G401 (cell line): ENCODE data around the gene ALPL. TPM values are rescaled to one million over a fixed set of nuclear protein-coding genes. Genes with fewer than 3 reads are reported as not detected.

ENCODE experiments used
- DNase-seq: peaks from one replicate; pipeline ENCODE4 v3.0.0-alpha.2; 2015; ENCODE audit warnings: low spot score
- in situ Hi-C: cut with HindIII; loops from 2 replicates; pipeline ENCODE4 v1.10.0; 2016; ENCODE audit warnings: low sequenced_read_pairs, mixed read lengths
- total RNA-seq: library from RNA; depleted of rRNA; stranded (reverse); fragments of >200 nt; shearing (Covaris generic); gene quantifications from 2 replicates; pipeline ENCODE4 v1.2.3, GENCODE V29; 2014

The ALPL gene
- total RNA-seq, 1 experiment from 2014 or later = 0.58 TPM

DNA sequence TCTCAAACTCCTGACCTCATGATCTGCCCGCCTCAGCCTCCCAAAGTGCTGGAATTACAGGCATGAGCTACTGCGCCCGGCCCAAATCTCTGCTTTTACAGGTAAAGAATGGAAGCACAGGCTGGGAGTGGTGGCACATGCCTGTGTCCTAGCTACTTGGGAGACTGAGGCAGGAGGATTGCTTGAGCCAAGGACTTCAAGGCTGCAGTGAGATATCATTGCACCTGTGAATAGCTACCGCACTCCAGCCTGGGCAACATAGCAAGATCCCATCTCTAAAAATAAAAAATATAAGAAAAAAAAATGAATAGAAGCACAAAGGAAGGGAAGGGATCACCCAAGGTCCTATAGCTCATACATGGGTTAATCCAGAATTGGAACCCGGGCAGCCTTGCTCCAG, 15.0 kb downstream of the ALPL start:
- DNase-seq = no peak
- in situ Hi-C loops = no loop called here

DNA sequence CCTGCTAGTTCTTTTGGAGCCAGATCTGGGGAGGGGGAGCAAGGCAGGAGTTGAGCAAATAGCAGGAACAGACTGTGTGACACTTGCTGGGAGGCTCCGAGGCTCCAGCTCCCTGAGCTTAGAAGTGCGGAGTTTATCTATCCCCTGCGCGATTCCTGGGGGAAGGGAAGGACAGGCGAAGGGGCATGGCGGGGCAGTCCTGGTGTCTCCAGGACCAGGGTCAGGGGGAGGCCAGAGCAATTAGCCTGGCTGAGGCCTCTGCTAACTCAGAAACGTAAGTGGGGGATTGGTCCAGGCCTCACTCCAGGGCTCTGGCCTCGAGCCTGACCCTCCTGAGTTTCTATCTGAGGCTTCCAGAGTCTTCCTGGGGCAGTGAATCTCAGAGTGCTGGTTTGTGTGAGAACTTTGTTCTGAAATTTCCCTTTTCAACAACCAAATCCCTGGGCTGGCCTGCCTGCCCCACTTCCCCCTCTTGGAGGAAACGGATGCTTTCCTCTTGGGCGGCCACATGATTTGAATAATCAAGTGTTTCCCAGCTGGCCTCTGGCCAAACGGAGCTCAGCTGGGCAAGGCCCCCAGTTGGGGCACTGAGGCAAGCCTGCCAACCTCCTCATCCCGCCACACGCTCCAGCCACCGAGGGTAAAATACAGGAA, 15.6 kb downstream of the ALPL start:
- in situ Hi-C loops = no loop called here
- DNase-seq = peak; percentile 49

DNA sequence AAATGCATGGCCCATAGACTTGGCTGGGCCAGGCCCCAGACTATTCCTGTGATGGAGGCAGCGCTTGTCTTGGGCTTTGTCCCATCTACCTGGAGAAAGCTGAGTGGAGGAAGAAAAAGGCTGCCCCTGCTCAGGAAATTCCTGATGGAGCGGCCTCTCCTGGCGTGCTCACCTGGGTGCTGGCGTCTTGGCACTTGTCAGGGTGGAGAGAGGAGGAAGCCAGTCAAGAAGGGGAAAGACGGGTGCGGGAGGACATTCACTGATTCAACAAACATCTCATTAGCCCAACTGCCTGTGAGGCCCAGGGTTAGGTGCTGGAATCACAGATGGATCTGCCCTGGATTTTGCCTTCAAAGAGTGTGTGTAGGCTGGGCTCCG, 16.1 kb downstream of the ALPL start:
- in situ Hi-C loops = no loop called here
- DNase-seq = no peak

DNA sequence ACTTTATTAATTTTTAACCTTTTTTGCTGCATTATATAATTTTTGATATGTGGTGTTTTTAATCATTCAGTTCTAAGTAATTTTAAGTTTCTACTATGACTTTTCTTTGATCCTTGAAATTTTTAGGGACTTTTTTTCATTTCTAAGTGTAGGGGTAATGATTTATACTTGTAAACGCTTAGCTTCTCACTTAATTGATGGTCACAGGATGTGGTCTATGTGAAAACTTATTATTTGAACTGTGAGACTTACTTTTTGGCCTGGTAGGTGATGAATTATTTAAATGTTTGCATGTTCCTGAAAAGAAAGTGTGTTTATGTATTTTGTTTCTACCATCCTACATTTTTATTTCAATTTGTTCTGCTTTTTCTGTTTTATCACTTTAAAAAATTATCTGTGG, 17.2 kb downstream of the ALPL start:
- in situ Hi-C loops = no loop called here
- no peak for DNase-seq

DNA sequence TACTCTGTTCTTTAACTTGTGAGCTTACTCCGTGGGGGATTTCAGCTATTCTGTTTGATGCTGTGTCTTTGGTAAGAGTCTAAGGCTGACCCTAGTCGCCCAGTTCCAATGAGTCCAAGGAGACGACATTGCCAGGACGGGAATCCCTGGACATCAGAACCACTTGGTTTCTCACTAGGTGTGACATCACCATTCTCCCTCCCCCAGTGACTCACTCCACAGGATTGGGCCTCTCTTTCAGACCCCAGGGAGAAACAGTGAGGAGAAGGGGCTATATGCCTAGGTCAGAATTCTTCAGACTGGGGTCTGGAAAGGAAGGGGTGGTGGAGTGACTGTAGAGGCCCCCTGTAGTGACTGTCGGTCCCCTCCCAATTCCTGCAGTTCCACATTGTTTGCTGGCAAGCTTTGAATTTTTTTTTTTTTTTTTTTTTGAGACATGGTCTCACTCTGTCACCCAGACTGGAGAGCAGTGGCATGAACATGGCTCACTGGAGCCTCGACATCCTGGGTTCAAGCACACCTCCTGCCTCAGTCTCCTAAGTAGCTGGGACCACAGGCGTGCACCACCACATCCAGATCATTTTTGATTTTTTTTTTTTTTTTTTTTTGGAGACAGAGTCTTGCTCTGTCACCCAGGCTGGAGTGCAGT, 21.3 kb downstream of the ALPL start:
- in situ Hi-C loops = no loop called here
- no peak for DNase-seq

DNA sequence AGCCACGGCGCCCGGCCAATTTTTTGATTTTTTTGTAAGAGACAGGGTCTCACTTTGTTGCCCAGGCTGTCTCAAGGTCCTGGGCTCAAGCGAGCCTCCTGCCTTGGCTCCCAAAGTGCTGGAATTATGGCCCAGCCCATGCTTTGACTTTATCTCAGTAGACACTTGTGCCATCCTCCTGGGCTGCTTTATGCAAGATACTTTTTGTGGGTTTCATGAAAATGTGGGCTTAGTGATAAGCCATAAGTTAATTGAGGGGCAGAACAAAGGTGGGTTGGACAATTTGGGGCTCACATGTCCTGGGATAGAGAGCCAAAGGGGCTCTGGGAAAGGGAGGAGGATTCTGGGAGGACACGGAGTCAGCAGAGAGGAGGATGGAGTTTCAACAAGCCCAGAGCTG, 22.0 kb downstream of the ALPL start:
- DNase-seq = no peak
- in situ Hi-C loops = no loop called here

DNA sequence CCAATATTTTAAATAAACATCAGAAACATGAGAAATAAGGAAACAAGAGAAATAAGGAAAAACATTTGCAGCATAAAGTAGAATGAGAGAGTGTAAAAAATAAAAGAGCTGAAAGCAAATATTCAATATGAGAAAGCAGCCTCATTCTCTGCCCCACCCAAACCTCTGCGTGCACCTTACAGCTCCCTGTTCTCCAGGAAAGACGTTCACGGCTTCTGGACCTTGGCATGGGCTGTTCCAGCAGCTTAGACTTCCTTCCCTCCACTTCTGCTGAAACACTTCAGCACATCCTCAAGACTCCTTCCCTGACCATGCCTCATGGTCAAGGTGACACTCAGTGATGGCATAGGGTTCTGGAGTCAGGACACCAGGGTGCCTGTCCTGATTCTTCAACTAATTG, 23.3 kb downstream of the ALPL start:
- in situ Hi-C loops = no loop called here
- no peak for DNase-seq

DNA sequence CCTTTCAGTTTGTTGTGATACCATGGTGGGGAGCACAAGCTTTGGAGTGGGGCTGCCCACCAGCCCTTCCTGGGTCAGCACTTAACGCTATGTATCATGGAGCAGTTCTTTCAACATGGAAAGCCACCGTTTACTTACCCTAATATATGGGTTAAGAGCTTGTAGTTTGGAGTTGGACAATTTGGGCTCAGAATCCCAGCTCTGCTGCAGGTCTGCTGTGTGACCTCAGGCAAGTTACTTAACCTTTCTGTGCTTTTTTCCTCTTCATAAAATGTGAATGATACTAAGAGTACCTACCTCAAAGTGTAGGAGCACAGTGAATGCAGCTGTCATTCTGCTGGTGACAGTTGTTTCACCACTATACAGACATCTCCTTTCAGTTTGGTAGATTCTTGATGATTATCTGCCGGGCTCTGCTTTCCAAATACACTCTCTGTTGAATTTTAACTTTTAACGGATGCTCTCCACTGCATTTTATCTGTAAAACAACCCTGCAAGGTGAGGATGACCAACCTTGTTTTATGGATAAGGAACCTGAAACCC, 23.8 kb downstream of the ALPL start:
- DNase-seq = no peak
- in situ Hi-C loops = no loop called here

DNA sequence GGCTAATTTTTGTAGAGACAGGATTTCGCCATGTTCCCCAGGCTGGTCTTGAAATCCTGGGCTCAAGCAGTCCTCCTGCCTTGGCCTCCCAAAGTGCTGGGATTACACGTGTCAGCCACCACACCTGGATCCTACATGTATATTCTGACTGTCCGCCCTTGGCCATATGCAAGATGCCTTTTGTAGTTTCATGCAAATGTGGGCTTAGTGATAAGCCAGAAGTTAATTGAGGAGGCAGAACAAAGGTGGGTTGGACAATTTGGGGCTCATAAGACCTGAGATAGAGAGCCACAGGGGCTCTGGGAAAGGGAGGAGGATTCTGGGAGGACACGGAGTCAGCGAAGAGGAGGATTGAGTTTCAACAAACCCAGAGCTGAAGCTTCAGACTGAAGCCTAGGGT, 24.9 kb downstream of the ALPL start:
- in situ Hi-C loops = no loop called here

DNA sequence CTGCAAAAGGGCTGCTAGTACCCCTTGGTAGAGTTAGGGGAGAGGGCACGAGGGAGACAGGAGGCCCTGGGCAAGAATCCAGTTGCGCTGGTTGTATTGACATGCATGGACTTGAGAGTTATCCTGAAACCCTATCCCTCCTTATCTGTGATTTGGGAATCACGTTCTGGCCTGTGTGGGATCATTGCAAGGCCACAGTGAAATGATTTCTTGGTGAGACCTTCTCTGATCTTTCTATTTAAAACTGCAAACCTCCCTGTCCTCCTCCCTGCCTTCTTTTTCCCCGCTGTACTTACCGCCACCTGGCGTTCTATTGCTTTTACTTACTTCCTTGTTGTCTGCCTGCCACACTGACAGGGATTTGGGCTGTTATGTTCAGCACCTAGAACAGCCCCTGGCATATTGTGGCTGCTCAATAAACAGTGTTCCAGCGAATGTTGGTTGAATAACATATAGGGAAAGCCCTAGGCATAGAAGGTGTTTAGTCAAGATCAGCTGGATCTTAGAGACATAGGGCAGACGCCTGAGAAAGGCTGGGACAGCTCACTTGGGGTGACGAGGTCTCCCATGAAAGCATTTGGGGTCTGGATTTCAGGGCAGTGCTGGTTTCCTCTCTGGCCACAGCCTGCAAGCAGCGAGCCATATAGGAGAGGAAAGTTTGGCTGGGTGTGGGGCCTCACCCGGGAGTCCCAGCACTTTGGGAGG, 25.6 kb downstream of the ALPL start:
- no peak for DNase-seq
- in situ Hi-C loops = no loop called here

More for the DNA sequence above, 24.9 kb downstream of the ALPL start:
- no peak for DNase-seq

DNA sequence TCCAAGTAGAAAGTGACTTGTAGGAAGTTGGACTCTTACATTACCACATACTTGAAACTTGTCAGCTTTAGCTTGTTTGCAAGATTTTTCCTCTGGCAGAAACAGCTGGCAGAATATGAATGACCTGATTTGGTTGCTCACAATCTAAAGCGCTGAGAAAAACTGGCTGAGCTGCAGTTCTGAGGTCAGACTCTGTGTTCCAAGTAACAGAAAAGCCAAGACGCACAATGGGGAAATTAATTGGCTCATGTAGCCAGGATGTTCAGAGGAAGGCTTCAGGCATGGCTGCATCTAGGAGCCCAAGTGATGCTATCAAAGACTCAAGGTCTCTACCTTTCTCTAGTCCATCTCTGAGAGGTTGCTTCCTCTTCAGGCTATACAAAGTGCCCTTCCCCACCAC, 27.0 kb downstream of the ALPL start:
- no peak for DNase-seq
- in situ Hi-C loops = no loop called here

DNA sequence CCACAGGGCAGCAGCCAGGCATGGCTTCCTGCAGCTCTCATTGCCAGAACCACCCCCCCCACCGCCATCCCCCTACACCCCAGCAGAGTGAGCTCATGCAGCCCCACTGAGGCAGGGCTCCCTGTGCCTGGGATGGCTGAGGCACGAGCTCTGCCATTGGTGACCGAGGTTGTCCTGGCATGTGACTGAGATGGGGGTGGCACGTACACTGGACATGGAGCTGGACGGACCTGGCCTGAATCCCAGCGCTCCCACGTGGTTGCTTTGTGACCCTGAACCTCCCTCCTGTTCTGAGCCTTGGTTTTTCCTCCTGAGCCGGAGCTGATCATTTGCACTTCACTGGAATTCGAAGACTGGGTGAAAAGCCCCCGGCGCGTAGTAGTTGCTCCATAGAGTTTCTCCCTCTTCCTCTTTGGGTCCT, 28.3 kb downstream of the ALPL start:
- in situ Hi-C loops = no loop called here

DNA sequence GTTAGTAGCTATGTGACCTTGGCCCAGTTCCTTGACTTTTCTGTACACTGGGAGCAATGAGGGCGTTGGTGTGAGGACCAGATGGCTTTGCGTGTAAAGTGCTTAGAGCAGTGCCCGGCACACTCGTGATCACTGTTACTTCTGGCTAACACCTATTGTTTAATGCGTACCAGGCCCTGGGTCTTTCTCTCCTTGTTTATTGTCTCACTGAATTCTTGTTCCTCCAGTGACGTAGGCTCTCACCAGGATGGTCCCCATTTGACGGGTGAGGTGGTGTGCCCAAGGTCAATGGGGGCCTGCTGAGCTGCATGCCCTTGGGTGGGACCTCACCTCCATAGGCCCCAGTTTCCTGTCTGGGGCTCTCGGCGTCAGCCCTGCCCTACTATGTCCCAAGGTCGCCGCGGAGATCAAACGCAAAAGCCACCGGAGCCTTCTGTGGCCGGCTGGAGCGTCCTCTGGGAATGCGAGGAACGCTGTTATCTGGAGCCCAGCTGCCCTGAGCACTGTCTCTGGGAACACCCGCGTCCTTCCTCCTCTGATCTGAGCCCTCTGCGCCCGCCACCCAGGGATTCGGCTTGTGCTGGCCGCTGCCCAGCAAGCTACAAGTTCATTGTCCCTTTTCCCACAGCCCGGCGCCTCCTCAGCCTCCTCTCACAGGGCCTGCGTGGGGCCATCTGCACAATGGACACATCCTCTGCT, 28.9 kb downstream of the ALPL start:
- in situ Hi-C loops = no loop called here
- no peak for DNase-seq

More for the DNA sequence above, 28.3 kb downstream of the ALPL start:
- DNase-seq = no peak

DNA sequence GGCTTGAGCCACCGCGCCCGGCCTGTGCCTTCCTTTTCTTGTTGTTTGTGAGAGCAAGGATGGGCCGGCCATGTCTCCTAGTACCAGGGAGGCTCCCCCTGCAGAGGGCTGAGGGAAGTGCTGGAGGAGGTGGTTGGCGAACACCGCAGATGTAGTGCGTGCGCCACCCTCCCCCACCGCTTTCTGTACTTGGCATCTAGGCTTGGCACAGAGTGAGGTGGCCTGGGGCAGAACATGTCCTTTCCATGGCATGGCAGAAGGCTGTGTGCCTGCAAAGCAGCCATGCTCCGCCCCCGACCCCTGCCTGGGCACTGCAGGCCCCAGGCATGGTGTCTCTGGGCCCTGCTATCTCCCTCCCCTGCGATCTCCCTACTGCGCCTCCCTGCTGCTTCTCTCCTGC, 30.7 kb downstream of the ALPL start:
- in situ Hi-C loops = no loop called here
- peak; percentile 69 for DNase-seq

DNA sequence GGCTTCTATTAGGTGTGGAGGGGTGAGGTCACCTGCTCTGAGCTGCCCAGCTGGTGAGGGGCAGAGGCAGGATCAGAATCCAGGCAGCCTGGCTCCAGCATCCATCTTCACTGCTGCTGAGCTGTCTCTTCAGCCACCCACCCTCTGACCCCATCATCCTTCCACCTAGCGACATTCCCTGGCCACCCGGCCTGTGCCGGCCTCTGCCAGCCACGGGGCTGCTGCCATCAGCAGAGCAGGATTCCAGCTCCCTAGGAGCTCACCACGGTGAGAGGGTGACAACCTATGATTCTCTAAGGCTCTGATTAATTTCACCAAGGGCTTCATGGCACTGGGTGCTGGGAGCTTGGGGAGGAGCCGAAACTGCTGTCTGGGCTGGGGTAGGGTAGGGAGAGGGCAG, 32.1 kb downstream of the ALPL start:
- in situ Hi-C loops = no loop called here
- no peak for DNase-seq

DNA sequence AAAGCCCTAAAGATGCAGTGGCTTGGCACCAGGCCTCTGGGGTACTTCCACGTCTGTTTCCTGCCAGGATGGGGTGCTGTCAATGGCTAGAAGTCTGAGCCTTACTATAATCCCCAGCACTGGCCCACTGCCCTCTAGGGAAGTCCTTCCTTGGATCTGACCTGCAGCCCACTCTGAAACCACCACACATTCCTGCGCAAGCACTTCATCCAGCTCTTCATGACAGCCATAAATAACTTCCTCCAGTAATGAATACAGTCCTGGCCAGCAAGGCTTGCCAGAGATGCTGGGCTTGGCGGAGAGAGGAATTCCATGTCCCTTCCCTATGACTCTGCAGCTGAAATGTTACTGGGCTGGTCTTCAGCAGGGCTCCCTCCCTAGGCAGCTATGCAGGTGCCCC, 32.6 kb downstream of the ALPL start:
- DNase-seq = peak; percentile 45

DNA sequence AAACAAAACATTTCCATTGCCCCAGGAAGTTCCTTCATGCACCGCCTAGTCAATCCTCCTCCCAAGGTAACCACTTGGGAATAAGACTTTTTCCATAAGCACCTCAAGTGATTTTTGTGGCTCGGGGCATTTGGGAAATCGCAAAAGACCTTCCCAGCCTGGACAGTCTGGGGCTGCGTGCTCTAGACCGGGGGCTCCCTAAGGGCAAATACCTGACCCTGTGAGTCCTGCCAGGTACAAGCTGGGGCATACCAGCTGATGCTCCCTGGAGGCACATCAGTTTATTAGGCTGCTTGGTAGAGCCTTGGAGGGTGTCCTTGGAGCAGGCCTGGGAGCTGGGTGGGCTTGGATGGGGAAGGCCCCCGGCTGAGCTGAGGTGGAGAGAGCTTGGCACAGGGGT, 34.4 kb downstream of the ALPL start:
- in situ Hi-C loops = no loop called here
- DNase-seq = no peak

More for the DNA sequence above, 32.6 kb downstream of the ALPL start:
- in situ Hi-C loops = no loop called here

DNA sequence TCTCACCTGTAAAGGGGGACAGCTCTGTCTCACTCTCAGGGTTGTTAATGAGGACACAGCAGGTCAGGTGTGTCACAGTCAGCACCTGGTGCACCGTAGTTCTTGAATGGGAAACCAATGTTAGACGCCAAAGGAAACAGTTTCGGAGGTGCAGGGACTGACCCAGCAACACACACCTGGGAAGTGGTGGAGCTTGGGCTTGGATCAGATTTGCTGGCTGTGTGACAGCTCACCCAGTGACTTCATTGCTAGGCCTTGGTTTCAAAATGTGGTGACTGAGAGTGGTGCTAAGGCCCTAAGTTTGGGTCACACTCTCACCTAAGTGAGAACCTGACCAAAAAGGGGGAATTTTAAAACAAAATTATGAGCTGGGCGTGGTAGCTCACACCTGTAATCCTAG, 34.9 kb downstream of the ALPL start:
- in situ Hi-C loops = no loop called here
- DNase-seq = no peak

DNA sequence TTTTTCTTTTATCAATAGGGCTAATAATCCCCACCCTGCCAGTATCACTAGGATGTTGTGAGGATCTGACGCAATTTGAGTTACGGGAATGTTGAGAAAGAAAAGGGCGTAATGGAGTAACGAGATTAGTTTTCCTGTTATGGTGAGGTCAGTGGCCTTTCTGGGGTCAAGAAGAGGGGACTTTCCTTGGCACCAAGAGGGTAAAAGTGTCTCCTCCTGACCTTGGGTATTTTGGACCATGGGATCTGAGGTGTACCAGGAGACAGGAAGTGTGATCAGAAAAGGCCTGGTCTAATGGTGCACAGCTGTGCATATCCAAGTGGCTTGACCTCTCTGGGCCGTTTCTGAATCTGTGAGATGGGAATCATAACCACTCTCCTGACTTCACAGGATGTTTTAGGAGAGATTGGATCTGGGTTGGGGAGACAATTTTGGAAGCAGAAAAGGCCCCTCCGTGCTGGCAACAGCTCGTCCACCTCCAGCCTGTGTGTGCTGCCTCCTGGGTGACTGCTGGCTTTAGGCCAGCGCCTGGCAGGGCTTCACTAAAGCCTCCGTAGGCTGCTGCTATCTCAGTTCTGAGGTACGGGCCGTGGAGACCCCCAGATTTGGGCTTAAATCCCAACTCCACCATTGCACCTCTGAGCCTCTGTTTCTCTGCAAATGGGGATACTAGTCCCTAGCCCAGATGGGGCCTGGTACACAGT, 37.1 kb downstream of the ALPL start:
- DNase-seq = no peak
- in situ Hi-C loops = no loop called here
